Kidney capillary endothelial cell (primary cell): ENCODE measurements around the gene PTRHD1.
"Not testable (repeated sequence)": the region's sequence is repeated elsewhere in the genome, so short reads cannot be mapped to it uniquely, and the experiment has no call there.

Source experiments
- DNase-seq: peaks from one replicate; pipeline ENCODE4 v3.0.0-alpha.2; 2018; ENCODE audit warnings: low spot score

The PTRHD1 gene

GRCh38 chr2:24792874-24793760, at the start of gene PTRHD1, which contains the start of gene CENPO:
PTRHD1 (minus strand) TSS chr2:24793391; CDS start chr2:24793377, 14 bp downstream.
CENPO (plus strand) TSS chr2:24793425; CDS start chr2:24793920, 495 bp downstream.
- peak; percentile 94 for DNase-seq

- no peak for DNase-seq
These were observed 49.2 kb upstream of the PTRHD1 start for GRCh38 chr2:24842081-24843050.

GRCh38 chr2:24840962-24841945, 48.1 kb upstream of the PTRHD1 start:
- no peak for DNase-seq

GRCh38 chr2:24840164-24840869, 47.1 kb upstream of the PTRHD1 start:
- DNase-seq: no peak

- no peak for DNase-seq
These were observed 46.5 kb upstream of the PTRHD1 start for GRCh38 chr2:24839729-24840128.

- no peak for DNase-seq
These were observed 45.4 kb upstream of the PTRHD1 start for GRCh38 chr2:24838541-24838940.

GRCh38 chr2:24837996-24838513, 44.9 kb upstream of the PTRHD1 start:
- no peak for DNase-seq

- no peak for DNase-seq
These were observed 43.5 kb upstream of the PTRHD1 start for GRCh38 chr2:24836706-24837105.

- DNase-seq: no peak
These were observed 43.0 kb upstream of the PTRHD1 start for GRCh38 chr2:24836206-24836605.

GRCh38 chr2:24835411-24835810, 42.2 kb upstream of the PTRHD1 start:
- not testable (repeated sequence) for DNase-seq

GRCh38 chr2:24834733-24835395, 41.7 kb upstream of the PTRHD1 start:
- no peak for DNase-seq

- DNase-seq: no peak
These were observed 40.9 kb upstream of the PTRHD1 start for GRCh38 chr2:24833821-24834732.

GRCh38 chr2:24832931-24833701, 39.9 kb upstream of the PTRHD1 start:
- no peak for DNase-seq

GRCh38 chr2:24832521-24832920, 39.3 kb upstream of the PTRHD1 start:
- no peak for DNase-seq

GRCh38 chr2:24832073-24832461, 38.9 kb upstream of the PTRHD1 start:
- no peak for DNase-seq

- DNase-seq: no peak
These were observed 38.3 kb upstream of the PTRHD1 start for GRCh38 chr2:24831221-24832072.

GRCh38 chr2:24830786-24831185, 37.6 kb upstream of the PTRHD1 start:
- no peak for DNase-seq
